ENCODE results near the gene CNN3. TPM values are rescaled to one million over a fixed set of nuclear protein-coding genes. Genes with fewer than 3 reads are reported as not detected.

Gene CNN3
- total RNA-seq, 1 experiment from 2014 or later: 183 TPM

GRCh38 chr1:94974824-94975223 lies 47.9 kb upstream of the CNN3 start (continued):
- TF ChIP-seq GRHL2 (CRISPR knock-in tag; IDR thresholded peaks at IDR 0.05; ENCODE audit: insufficient replicate concordance, severe bottlenecking) (no peak), ESRRA (CRISPR knock-in tag; IDR thresholded peaks at IDR 0.05; ENCODE audit: borderline replicate concordance) (no peak), GABPB1 (CRISPR knock-in tag; IDR thresholded peaks at IDR 0.05) (no peak), STAT6 (CRISPR knock-in tag; conservative IDR thresholded peaks at IDR 0.05; ENCODE audit: low read depth) (no peak), GTF2I (CRISPR knock-in tag; conservative IDR thresholded peaks at IDR 0.05) (no peak), CREB1 (CRISPR knock-in tag; IDR thresholded peaks at IDR 0.05) (no peak), IRF2 (CRISPR knock-in tag; IDR thresholded peaks at IDR 0.05; ENCODE audit: borderline replicate concordance, low read depth) (no peak), CBFB (CRISPR knock-in tag; IDR thresholded peaks at IDR 0.05; ENCODE audit: low read depth) (no peak), FOXJ3 (CRISPR knock-in tag; IDR thresholded peaks at IDR 0.05; ENCODE audit: borderline replicate concordance) (no peak)
- TF ChIP-seq, protein P1, sequence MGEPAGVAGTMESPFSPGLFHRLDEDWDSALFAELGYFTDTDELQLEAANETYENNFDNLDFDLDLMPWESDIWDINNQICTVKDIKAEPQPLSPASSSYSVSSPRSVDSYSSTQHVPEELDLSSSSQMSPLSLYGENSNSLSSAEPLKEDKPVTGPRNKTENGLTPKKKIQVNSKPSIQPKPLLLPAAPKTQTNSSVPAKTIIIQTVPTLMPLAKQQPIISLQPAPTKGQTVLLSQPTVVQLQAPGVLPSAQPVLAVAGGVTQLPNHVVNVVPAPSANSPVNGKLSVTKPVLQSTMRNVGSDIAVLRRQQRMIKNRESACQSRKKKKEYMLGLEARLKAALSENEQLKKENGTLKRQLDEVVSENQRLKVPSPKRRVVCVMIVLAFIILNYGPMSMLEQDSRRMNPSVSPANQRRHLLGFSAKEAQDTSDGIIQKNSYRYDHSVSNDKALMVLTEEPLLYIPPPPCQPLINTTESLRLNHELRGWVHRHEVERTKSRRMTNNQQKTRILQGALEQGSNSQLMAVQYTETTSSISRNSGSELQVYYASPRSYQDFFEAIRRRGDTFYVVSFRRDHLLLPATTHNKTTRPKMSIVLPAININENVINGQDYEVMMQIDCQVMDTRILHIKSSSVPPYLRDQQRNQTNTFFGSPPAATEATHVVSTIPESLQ (CRISPR knock-in tag; IDR thresholded peaks at IDR 0.05): no peak

- H3K4me1 Mint-ChIP-seq: peaks cover 17% of the 10 kb centered on the region
- H3K4me3 Mint-ChIP-seq: no peak overlapping the region
- no peaks in the 10 kb centered on the region for H3K36me3 Mint-ChIP-seq
- TF ChIP-seq MAX (CRISPR knock-in tag; IDR thresholded peaks at IDR 0.05) (no peak), TEAD1 (CRISPR knock-in tag; IDR thresholded peaks at IDR 0.05) (no peak), ZNF121 (CRISPR knock-in tag; IDR thresholded peaks at IDR 0.05) (no peak), NFE2L1 (CRISPR knock-in tag; IDR thresholded peaks at IDR 0.05) (no peak), ZBTB43 (CRISPR knock-in tag; IDR thresholded peaks at IDR 0.05) (no peak), FOXK1 (CRISPR knock-in tag; IDR thresholded peaks at IDR 0.05) (no peak), ZNF232 (CRISPR knock-in tag; IDR thresholded peaks at IDR 0.05) (no peak), NR3C1 (CRISPR knock-in tag; conservative IDR thresholded peaks at IDR 0.05; ENCODE audit: low read depth) (no peak), SP1 (CRISPR knock-in tag; conservative IDR thresholded peaks at IDR 0.05) (no peak), STAT6 (CRISPR knock-in tag; conservative IDR thresholded peaks at IDR 0.05; ENCODE audit: low read depth) (no peak)
- TF ChIP-seq, protein P2, sequence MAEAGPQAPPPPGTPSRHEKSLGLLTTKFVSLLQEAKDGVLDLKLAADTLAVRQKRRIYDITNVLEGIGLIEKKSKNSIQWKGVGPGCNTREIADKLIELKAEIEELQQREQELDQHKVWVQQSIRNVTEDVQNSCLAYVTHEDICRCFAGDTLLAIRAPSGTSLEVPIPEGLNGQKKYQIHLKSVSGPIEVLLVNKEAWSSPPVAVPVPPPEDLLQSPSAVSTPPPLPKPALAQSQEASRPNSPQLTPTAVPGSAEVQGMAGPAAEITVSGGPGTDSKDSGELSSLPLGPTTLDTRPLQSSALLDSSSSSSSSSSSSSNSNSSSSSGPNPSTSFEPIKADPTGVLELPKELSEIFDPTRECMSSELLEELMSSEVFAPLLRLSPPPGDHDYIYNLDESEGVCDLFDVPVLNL (CRISPR knock-in tag; IDR thresholded peaks at IDR 0.05; ENCODE audit: borderline replicate concordance, low read depth): no peak
- TF ChIP-seq, protein P3, sequence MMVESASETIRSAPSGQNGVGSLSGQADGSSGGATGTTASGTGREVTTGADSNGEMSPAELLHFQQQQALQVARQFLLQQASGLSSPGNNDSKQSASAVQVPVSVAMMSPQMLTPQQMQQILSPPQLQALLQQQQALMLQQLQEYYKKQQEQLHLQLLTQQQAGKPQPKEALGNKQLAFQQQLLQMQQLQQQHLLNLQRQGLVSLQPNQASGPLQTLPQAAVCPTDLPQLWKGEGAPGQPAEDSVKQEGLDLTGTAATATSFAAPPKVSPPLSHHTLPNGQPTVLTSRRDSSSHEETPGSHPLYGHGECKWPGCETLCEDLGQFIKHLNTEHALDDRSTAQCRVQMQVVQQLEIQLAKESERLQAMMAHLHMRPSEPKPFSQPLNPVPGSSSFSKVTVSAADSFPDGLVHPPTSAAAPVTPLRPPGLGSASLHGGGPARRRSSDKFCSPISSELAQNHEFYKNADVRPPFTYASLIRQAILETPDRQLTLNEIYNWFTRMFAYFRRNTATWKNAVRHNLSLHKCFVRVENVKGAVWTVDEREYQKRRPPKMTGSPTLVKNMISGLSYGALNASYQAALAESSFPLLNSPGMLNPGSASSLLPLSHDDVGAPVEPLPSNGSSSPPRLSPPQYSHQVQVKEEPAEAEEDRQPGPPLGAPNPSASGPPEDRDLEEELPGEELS (CRISPR knock-in tag; IDR thresholded peaks at IDR 0.05): no peak
- TF ChIP-seq, protein P4, sequence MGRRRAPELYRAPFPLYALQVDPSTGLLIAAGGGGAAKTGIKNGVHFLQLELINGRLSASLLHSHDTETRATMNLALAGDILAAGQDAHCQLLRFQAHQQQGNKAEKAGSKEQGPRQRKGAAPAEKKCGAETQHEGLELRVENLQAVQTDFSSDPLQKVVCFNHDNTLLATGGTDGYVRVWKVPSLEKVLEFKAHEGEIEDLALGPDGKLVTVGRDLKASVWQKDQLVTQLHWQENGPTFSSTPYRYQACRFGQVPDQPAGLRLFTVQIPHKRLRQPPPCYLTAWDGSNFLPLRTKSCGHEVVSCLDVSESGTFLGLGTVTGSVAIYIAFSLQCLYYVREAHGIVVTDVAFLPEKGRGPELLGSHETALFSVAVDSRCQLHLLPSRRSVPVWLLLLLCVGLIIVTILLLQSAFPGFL (CRISPR knock-in tag; IDR thresholded peaks at IDR 0.05; ENCODE audit: borderline replicate concordance): no peak
- H3K27ac Mint-ChIP-seq: no peak overlapping the region
- ATAC-seq (no peak), DNase-seq (ENCODE audit: low spot score) (no peak)
- ChIA-PET CTCF (no interaction called here), POLR2A (interaction anchor here (0.5 kb wide), 1 partner anchor 9 kb away, joined by 3 read pairs; no protein-coding TSS in a partner anchor)
- peaks cover 4% of the 10 kb centered on the region; the same call in 1 of the 2 replicates for H3K9me3 Mint-ChIP-seq
- no peaks in the 10 kb centered on the region for H3K27me3 Mint-ChIP-seq (ENCODE audit: low read depth)
Measured at GRCh38 chr1:94974241-94974640, 47.3 kb upstream of the CNN3 start.
